ENCODE data around the gene RSRC1.

Gene RSRC1

DNA sequence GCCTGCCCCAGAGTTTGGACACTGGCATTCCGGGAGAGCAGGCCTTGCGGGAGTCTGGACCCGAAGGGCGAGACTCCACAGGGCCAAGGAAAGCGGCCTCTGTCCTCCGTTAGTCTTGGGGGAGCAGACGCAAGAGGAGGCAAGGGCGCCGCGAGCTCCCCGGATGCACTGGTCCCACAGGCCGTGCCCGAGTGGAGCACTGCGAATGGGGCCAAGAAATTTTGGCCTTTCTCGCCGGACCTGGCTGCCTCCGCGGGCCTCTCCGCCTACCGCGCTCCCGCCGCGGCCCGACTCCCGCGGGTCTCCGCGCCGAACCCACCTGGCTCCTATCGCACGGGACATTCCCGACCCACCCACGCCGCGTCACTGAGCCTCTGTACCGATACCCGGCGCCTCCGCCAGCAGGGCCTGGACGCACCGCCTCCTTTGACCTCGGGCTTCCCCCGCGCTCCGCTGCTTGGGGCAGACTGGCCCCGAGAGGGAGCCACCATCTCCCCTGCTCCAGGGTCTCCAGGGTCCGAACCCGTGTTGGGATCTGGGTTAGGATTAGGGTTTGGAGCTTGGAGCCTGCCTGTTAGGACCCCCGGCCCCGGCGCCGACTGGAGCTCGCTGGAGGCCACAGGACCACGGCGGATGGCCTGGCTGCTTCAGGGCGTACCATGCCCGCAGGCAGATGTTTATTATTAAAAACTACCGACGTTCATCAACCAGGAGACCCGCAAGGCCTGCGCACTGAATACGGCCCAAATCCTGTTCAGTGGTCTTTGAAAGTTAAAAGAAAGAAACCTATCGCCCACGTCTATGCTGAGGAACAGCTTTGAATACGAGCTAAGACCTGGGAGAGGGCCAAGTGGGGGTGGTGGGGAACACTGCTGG, 15.4 kb upstream of the RSRC1 start:
- DNase-seq (ENCODE audit: insufficient read length) = no peak
- TF ChIP-seq POLR2AphosphoS5 (IDR thresholded peaks at IDR 0.05; ENCODE audit: low read depth, low read length) = no peak
- no peak for TF ChIP-seq POLR2A (IDR thresholded peaks at IDR 0.05; ENCODE audit: low read depth, low read length)
- no peak for TF ChIP-seq TAF1 (IDR thresholded peaks at IDR 0.05; ENCODE audit: borderline replicate concordance, low read depth, low read length)
- peak; percentile 46 for FAIRE-seq

DNA sequence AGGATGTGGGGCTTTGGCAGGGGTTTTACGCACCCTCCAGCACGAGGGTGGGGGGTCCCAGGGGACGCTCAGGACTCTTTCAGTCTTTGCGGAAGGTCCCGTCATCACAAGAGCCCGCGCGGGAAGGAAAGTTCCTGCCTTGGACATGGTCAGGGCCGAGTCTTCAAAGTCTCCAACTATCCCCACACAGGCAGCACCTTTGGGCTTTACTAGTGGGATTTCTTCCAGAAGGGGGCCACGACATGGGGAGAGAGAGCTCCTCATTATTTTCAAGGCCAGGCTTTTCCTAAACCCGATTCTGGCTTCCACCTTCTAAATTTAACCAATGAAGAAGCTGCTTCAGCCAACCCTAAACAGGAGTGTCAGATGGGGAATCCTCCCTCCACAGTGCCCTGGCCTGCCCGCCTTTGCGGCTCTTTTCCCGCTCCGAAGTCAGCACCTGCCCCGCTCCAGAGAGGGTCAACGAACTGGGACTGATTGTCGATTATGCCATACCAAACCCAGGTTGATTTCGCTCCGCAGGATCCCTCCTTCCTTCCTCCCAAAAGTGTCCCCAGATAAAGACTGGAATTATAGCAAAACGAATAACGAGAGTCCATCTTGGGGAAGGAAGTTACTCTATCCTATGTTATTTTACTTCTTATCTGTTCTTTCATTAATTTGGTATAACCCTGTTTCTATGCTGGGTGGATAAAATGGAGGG, 14.6 kb upstream of the RSRC1 start:
- DNase-seq (ENCODE audit: insufficient read length) (no peak), FAIRE-seq (peak; percentile 60)
- TF ChIP-seq TAF1 (IDR thresholded peaks at IDR 0.05; ENCODE audit: borderline replicate concordance, low read depth, low read length) (no peak), POLR2A (IDR thresholded peaks at IDR 0.05; ENCODE audit: low read depth, low read length) (peak; percentile 31; the same call in 1 of the 2 replicates)

DNA sequence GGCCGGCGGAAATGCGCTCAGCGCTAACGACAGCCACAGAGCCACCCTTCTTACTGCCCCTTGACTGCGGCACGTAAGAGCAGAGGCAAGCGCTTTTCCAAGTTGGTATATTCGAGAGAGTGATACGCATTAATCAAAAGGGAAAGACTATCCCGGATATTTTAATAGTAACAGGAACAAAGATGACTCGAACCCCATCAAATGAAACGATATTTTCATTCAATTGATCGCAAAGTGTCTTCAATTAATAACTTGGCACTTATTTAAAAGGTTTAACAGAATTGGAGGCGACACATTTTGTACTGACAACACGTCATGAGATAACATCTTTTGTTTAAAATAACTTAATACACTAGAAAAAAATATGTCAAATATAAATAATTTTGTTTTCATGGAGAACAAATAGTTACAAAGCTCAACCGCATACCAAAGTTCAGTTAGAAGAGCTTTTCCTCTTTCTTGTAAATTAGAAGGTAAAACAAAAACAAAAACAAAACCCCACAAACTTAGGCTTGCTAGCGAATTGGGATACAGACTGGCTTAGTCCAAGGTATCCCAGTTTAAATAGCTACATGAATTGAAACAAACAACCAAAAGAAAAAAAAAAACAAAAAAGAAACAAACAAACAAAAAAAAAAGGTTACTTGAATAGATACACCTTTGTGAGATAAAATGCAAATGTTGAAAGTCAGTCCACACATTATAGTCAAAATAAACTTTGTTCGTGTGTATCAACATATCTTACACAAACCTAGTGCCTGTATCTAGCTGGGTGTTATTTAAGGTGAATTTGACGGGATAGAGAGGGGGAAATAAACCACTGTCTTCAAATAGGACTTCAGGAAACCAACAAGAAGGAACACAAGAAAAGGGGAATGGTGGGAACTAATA, 13.8 kb upstream of the RSRC1 start:
- FAIRE-seq (peak; percentile 82), DNase-seq (ENCODE audit: insufficient read length) (no peak)
- TF ChIP-seq TAF1 (IDR thresholded peaks at IDR 0.05; ENCODE audit: borderline replicate concordance, low read depth, low read length) (no peak), POLR2A (IDR thresholded peaks at IDR 0.05; ENCODE audit: low read depth, low read length) (no peak), POLR2AphosphoS5 (IDR thresholded peaks at IDR 0.05; ENCODE audit: low read depth, low read length) (no peak)

DNA sequence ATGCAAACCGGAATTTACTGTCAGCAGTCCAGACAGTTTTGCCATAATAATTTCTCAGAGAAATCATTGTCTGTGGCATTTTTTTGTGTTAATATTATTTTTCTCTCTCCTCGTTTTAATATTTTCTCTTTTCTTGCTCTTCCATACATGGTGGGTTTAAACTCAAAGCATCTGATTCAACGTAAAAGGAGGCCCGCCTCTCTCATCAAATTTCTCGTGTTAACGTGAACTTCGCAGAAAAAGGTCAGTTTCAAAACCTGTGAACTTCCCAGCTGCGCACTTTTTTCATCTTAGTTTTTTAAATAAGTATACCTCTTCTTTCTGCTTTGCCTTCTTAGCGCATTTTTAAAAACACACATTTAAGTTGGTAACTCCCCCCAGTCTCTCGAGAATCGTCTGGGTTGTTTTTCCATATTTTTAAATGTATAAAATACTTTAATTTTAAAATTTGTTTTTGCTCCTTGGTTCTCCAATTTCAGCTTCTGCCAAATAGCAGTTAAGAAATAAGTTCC, 12.8 kb upstream of the RSRC1 start:
- DNase-seq (ENCODE audit: insufficient read length) (no peak), FAIRE-seq (no peak)
- TF ChIP-seq TAF1 (IDR thresholded peaks at IDR 0.05; ENCODE audit: borderline replicate concordance, low read depth, low read length) (no peak), POLR2AphosphoS5 (IDR thresholded peaks at IDR 0.05; ENCODE audit: low read depth, low read length) (no peak), POLR2A (IDR thresholded peaks at IDR 0.05; ENCODE audit: low read depth, low read length) (no peak)

- TF ChIP-seq TAF1 (IDR thresholded peaks at IDR 0.05; ENCODE audit: borderline replicate concordance, low read depth, low read length) = 0 out of 2 replicates have a peak, but pooled peaks have one; percentile 29
- 0 out of 2 replicates have a peak, but pooled peaks have one; percentile 39 for TF ChIP-seq POLR2AphosphoS5 (IDR thresholded peaks at IDR 0.05; ENCODE audit: low read depth, low read length)
- peak; percentile 72; the same call in 1 of the 2 replicates for TF ChIP-seq POLR2A (IDR thresholded peaks at IDR 0.05; ENCODE audit: low read depth, low read length)
- DNase-seq (ENCODE audit: insufficient read length) (peak; percentile 89), FAIRE-seq (peak; percentile 100)
Observed at GRCh38 chr3:158097593-158098308, 12.1 kb upstream of the RSRC1 start.

- FAIRE-seq (no peak), DNase-seq (ENCODE audit: insufficient read length) (no peak)
- no peak for TF ChIP-seq TAF1 (IDR thresholded peaks at IDR 0.05; ENCODE audit: borderline replicate concordance, low read depth, low read length)
- TF ChIP-seq POLR2A (IDR thresholded peaks at IDR 0.05; ENCODE audit: low read depth, low read length) = no peak
- TF ChIP-seq POLR2AphosphoS5 (IDR thresholded peaks at IDR 0.05; ENCODE audit: low read depth, low read length) = no peak
Observed at GRCh38 chr3:158098309-158098639, 11.6 kb upstream of the RSRC1 start.

GRCh38 chr3:158098834-158099424, 11.0 kb upstream of the RSRC1 start:
- FAIRE-seq (no peak), DNase-seq (ENCODE audit: insufficient read length) (no peak)
- TF ChIP-seq POLR2A (IDR thresholded peaks at IDR 0.05; ENCODE audit: low read depth, low read length) (no peak), POLR2AphosphoS5 (IDR thresholded peaks at IDR 0.05; ENCODE audit: low read depth, low read length) (no peak), TAF1 (IDR thresholded peaks at IDR 0.05; ENCODE audit: borderline replicate concordance, low read depth, low read length) (no peak)

DNA sequence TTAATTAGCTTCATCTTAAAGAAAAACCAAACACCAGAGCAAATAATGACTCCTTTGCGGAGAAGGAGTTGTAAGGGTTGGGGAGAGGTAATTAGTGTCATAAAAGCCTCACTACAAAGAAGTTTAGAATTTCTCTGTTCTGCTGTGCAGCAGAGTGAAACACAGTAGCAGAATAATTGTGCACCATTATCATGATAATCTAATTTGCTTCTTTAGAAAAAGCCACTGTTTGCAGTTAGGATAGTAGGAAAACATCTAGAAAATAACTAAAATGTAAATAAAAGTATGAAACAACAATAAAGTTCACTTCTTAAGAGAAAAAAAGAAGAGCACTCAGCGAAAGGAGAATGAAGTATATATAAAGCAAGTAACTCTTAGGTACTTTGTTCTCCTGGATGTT, 9.2 kb upstream of the RSRC1 start:
- DNase-seq (ENCODE audit: insufficient read length) (no peak), FAIRE-seq (no peak)
- TF ChIP-seq POLR2AphosphoS5 (IDR thresholded peaks at IDR 0.05; ENCODE audit: low read depth, low read length) (no peak), POLR2A (IDR thresholded peaks at IDR 0.05; ENCODE audit: low read depth, low read length) (no peak), TAF1 (IDR thresholded peaks at IDR 0.05; ENCODE audit: borderline replicate concordance, low read depth, low read length) (no peak)

DNA sequence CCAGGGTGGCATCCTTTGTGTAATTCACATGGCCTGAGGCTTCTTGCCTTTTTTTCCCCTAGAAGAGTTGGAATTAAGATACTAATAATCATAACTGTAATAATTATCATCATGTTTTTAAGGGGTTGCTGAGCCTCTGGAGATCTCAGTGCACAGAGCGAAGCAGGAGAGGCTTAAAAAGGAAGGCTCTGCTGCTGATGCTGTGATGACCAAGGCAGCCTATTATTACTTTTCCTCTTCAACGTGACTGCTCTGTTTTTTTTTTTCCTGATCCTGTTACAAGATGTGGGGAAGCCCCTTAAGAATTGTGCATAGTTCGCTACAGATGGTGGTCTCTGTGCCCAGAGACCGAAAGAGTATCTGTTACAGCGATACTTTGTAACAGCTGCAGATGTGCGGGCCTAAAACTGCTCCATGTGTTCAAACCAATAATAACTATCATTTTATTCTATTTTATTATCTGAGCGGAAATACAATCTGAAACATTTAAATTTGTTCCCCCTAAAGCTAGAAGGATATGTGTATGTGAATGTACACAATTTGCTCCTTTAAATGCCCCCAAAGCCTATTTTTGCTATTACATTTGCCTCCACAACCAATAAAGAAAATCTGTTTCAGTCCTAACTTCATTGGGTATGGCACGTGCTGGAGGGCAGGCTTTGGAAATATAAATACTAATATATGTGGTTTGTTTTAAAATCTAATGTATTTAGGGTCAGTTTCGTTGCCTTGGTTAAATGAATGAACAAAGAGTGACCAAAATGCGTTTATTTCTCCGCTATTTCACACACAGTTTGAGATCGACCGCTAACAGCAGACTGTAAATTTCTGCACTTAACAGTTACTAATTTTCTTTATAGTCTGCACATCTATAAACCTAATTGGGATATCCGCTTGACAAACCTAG, 8.3 kb upstream of the RSRC1 start:
- TF ChIP-seq POLR2AphosphoS5 (IDR thresholded peaks at IDR 0.05; ENCODE audit: low read depth, low read length) (no peak), TAF1 (IDR thresholded peaks at IDR 0.05; ENCODE audit: borderline replicate concordance, low read depth, low read length) (no peak), POLR2A (IDR thresholded peaks at IDR 0.05; ENCODE audit: low read depth, low read length) (no peak)
- DNase-seq (ENCODE audit: insufficient read length) = no peak
- no peak for FAIRE-seq

Data from GM12892 (cell line).